SK-N-SH (cell line): ENCODE data around the gene ERC1. TPM values are rescaled to one million over a fixed set of nuclear protein-coding genes. Genes with fewer than 3 reads are reported as not detected.

Experiments used
- CTCF ChIA-PET: fragments of 300-600, 350-600 bp; formaldehyde crosslinking; extraction: SDS; loops from one replicate; lab custom pipeline; 2021; lab: Yijun Ruan, JAX
- POLR2A ChIA-PET: fragments of 350-600 bp; sonication (Branson Sonifier 250); formaldehyde crosslinking; extraction: SDS; loops from one replicate; lab custom pipeline; 2020; ENCODE audit warnings: antibody characterized with exemption, inconsistent platforms; lab: Yijun Ruan, JAX
- DNase-seq: peaks from one replicate; pipeline ENCODE4 v3.0.0; 2012
- H2AFZ ChIP-seq: fragments of 200-600 bp; sonication (generic); 2 replicates; pipeline ENCODE4 v1.8.1; 2016; ENCODE audit warnings: antibody characterized with exemption, mild to moderate bottlenecking, low read depth
- H3F3A ChIP-seq: fragments of 200-600 bp; sonication (generic); replicated peaks from 2 replicates; pipeline ENCODE3; 2016; ENCODE audit warnings: antibody characterized with exemption, mild to moderate bottlenecking; ENCODE audit not compliant: insufficient read depth
- H3K27ac ChIP-seq, 2 experiments: fragments of 200-500 bp in 1 of 2; fragments of 200-600 bp in 1 of 2; sonication (Bioruptor generic) in 1 of 2; sonication (generic), shearing (Covaris generic) in 1 of 2; 2 replicates each; pipeline versions ENCODE4 v1.5.1 to v1.6.1; 2014 to 2016; ENCODE audit warnings: low read depth in 2 of 2, inconsistent platforms in 1 of 2, low read length in 1 of 2, mild to moderate bottlenecking in 1 of 2, mixed read lengths in 1 of 2
- H3K27me3 ChIP-seq: fragments of 200-600 bp; sonication (generic), shearing (Covaris generic); 2 replicates; pipeline ENCODE4 v1.6.1; 2016; ENCODE audit warnings: mixed run types; ENCODE audit not compliant: insufficient read depth
- H3K36me3 ChIP-seq, 2 experiments: fragments of 200-500 bp in 1 of 2; fragments of 200-600 bp in 1 of 2; sonication (Bioruptor generic) in 1 of 2; sonication (generic) in 1 of 2; replicated peaks in 1 of 2; 2 replicates each; pipeline versions ENCODE3 to v1.5.1; 2014 to 2016; ENCODE audit warnings: low read length in 1 of 2, mild to moderate bottlenecking in 1 of 2; ENCODE audit not compliant: insufficient read depth in 2 of 2, control insufficient read depth in 1 of 2
- H3K4me1 ChIP-seq, 2 experiments: fragments of 200-500 bp in 1 of 2; fragments of 200-600 bp in 1 of 2; sonication (Bioruptor generic) in 1 of 2; sonication (generic), shearing (Covaris generic) in 1 of 2; 2 replicates each; pipeline versions ENCODE4 v1.5.1 to v1.6.1; 2014 to 2016; ENCODE audit warnings: low read depth in 1 of 2, low read length in 1 of 2, mixed run types in 1 of 2; ENCODE audit not compliant: insufficient read depth in 2 of 2, control insufficient read depth in 1 of 2
- H3K4me2 ChIP-seq: fragments of 200-600 bp; sonication (generic), shearing (Covaris generic); 2 replicates; pipeline ENCODE4 v1.6.1; 2017; ENCODE audit warnings: mixed run types
- H3K4me3 ChIP-seq, 2 experiments: fragments of 200-500 bp in 1 of 2; fragments of 200-600 bp in 1 of 2; sonication (Bioruptor generic) in 1 of 2; sonication (generic), shearing (Covaris generic) in 1 of 2; 2 replicates each; pipeline versions ENCODE4 v1.5.1 to v1.8.1; 2014 to 2016; ENCODE audit warnings: low read depth in 2 of 2, inconsistent platforms in 1 of 2, low read length in 1 of 2, mild to moderate bottlenecking in 1 of 2, mixed read lengths in 1 of 2, moderate library complexity in 1 of 2
- H3K79me2 ChIP-seq: fragments of 200-600 bp; sonication (generic); 2 replicates; pipeline ENCODE4 v1.8.1; 2017; ENCODE audit warnings: mild to moderate bottlenecking; ENCODE audit not compliant: insufficient read depth
- H3K9ac ChIP-seq: fragments of 200-600 bp; sonication (generic); 2 replicates; pipeline ENCODE4 v1.6.1; 2017; ENCODE audit warnings: mixed run types
- H3K9me2 ChIP-seq: fragments of 200-600 bp; sonication (generic); 2 replicates; pipeline ENCODE4 v1.6.1; 2017; ENCODE audit warnings: mixed run types
- H3K9me3 ChIP-seq: fragments of 200-600 bp; sonication (generic); 2 replicates; pipeline ENCODE4 v1.6.1; 2017; ENCODE audit warnings: mixed run types, mild to moderate bottlenecking, moderate library complexity
- H4K20me1 ChIP-seq: fragments of 200-600 bp; sonication (generic); 2 replicates; pipeline ENCODE4 v1.6.1; 2017; ENCODE audit warnings: mild to moderate bottlenecking, mixed run types; ENCODE audit not compliant: insufficient read depth
- CTCF ChIP-seq: fragments of 200-600 bp; sonication (generic); IDR thresholded peaks from 2 replicates; pipeline ENCODE4 v1.6.1; 2017; ENCODE audit warnings: antibody characterized with exemption, mild to moderate bottlenecking, moderate library complexity
- EP300 ChIP-seq, 2 experiments: IDR thresholded peaks; 2 replicates each; pipeline versions ENCODE4 v1.4.0 to v1.6.1; 2012; ENCODE audit warnings: borderline replicate concordance in 1 of 2, low read depth in 1 of 2, low read length in 1 of 2
- EZH2phosphoT487 ChIP-seq: fragments of 200-600 bp; sonication (generic); IDR thresholded peaks from 2 replicates; pipeline ENCODE4 v1.6.1; 2017; ENCODE audit warnings: low read depth, mixed run types, mild to moderate bottlenecking, antibody characterized with exemption, moderate library complexity, borderline replicate concordance
- FOSL2 ChIP-seq: IDR thresholded peaks from 2 replicates; pipeline ENCODE4 v1.4.0; 2012; ENCODE audit warnings: low read depth, mild to moderate bottlenecking, moderate library complexity, borderline replicate concordance
- GABPA ChIP-seq: IDR thresholded peaks from 2 replicates; pipeline ENCODE4 v1.4.0; 2012; ENCODE audit warnings: low read depth, mild to moderate bottlenecking
- IRF3 ChIP-seq: fragments of 150-350 bp; IDR thresholded peaks from 2 replicates; pipeline ENCODE4 v1.6.1; 2016; ENCODE audit warnings: mild to moderate bottlenecking, low read depth, low read length
- JUND ChIP-seq: IDR thresholded peaks from 2 replicates; pipeline ENCODE4 v1.4.0; 2012
- MAX ChIP-seq: IDR thresholded peaks from 2 replicates; pipeline ENCODE4 v1.4.0; 2012; ENCODE audit warnings: low read depth
- NFIC ChIP-seq: IDR thresholded peaks from 2 replicates; pipeline ENCODE4 v1.4.0; 2012; ENCODE audit warnings: borderline replicate concordance
- RAD21 ChIP-seq: IDR thresholded peaks from 2 replicates; pipeline ENCODE4 v1.6.1; 2012; ENCODE audit warnings: mild to moderate bottlenecking, low read length
- RCOR1 ChIP-seq: fragments of 150-350 bp; IDR thresholded peaks from 2 replicates; pipeline ENCODE4 v1.6.1; 2017; ENCODE audit warnings: antibody characterized with exemption, low read length
- RFX5 ChIP-seq: IDR thresholded peaks from 2 replicates; pipeline ENCODE4 v1.6.1; 2012; ENCODE audit warnings: mild to moderate bottlenecking, improper control_type of control experiment, low read length
- TAF1 ChIP-seq: IDR thresholded peaks from 2 replicates; pipeline ENCODE4 v1.6.1; 2012; ENCODE audit warnings: low read depth, mild to moderate bottlenecking, low read length, moderate library complexity, borderline replicate concordance
- TCF12 ChIP-seq: IDR thresholded peaks from 2 replicates; pipeline ENCODE4 v1.4.0; 2012
- TEAD4 ChIP-seq: IDR thresholded peaks from 2 replicates; pipeline ENCODE4 v1.4.0; 2012; ENCODE audit warnings: mild to moderate bottlenecking, borderline replicate concordance; ENCODE audit not compliant: insufficient read depth
- USF1 ChIP-seq: IDR thresholded peaks from 2 replicates; pipeline ENCODE4 v1.4.0; 2012; ENCODE audit warnings: low read depth, borderline replicate concordance
- USF2 ChIP-seq: fragments of 150-350 bp; IDR thresholded peaks from 2 replicates; pipeline ENCODE4 v1.6.1; 2017; ENCODE audit warnings: antibody characterized with exemption, low read length, low read depth, borderline replicate concordance
- YY1 ChIP-seq: IDR thresholded peaks from 2 replicates; pipeline ENCODE4 v1.4.0; 2012; ENCODE audit warnings: low read depth, mild to moderate bottlenecking
- ZBTB33 ChIP-seq: IDR thresholded peaks from 2 replicates; pipeline ENCODE4 v1.4.0; 2012; ENCODE audit warnings: low read depth, borderline replicate concordance
- WGBS: methylation state at CpG from one replicate; pipeline ENCODE4 v1.1.6; 2017; ENCODE audit warnings: low lambda C conversion rate; 5-methylcytosine and 5-hydroxymethylcytosine counted together
- polyA plus RNA-seq, 3 experiments: library from polyadenylated mRNA; depleted of rRNA; stranded (reverse); fragments of >200 nt; gene quantifications; 2 replicates each; pipeline ENCODE4 v1.2.3, GENCODE V29; 2012

The ERC1 gene
- polyA plus RNA-seq, 1 of the 3 experiments (the other 2 are of a cell fraction), result 7.5 TPM

GRCh38 chr12:1502379-1502720 is 511.3 kb downstream of the ERC1 start:
- H3K4me1 ChIP-seq, result peaks cover 0 to 5% of the 10 kb centered on the region in 2 experiments; a peak in 1 of 4 replicates
- H3K9ac ChIP-seq, result no peak overlapping the region
- no peaks in the 10 kb centered on the region for H3K9me3 ChIP-seq
- H2AFZ ChIP-seq, result no peak overlapping the region
- no peaks in the 10 kb centered on the region for H3F3A ChIP-seq
- POLR2A ChIA-PET, result no interaction called here
- no peaks in the 10 kb centered on the region for H3K36me3 ChIP-seq
- no peak for DNase-seq
- WGBS, result 84% methylated on average over 6 of the region's 6 CpGs
- H3K79me2 ChIP-seq, result no peaks in the 10 kb centered on the region
- no peaks in the 10 kb centered on the region for H3K27me3 ChIP-seq
- no peak overlapping the region for H3K4me2 ChIP-seq
- CTCF ChIA-PET, result interaction anchor here (1.4 kb wide), 1 partner anchor 384 kb away, joined by 4 read pairs; no protein-coding TSS in a partner anchor
- no peak overlapping the region for H3K4me3 ChIP-seq
- no peak for TF ChIP-seq IRF3
- TF ChIP-seq GABPA, result no peak
- no peak for TF ChIP-seq TEAD4
- TF ChIP-seq USF1, result no peak
- no peak for TF ChIP-seq EP300 (IDR thresholded peaks at IDR 0.05; ENCODE audit: borderline replicate concordance in 1 of 2, low read depth in 1 of 2, low read length in 1 of 2)
- TF ChIP-seq TCF12, result no peak
- no peak for TF ChIP-seq USF2
- TF ChIP-seq MAX, result no peak
- no peak for TF ChIP-seq RCOR1
- no peak for TF ChIP-seq TAF1
- TF ChIP-seq RFX5, result no peak
- TF ChIP-seq FOSL2, result no peak
- no peak for TF ChIP-seq NFIC
- no peak for TF ChIP-seq YY1
- TF ChIP-seq RAD21, result no peak
- no peak for TF ChIP-seq JUND
- TF ChIP-seq EZH2phosphoT487, result no peak
- TF ChIP-seq CTCF, result no peak
- no peak for TF ChIP-seq ZBTB33
- H3K9me2 ChIP-seq, result no peaks in the 10 kb centered on the region
- H4K20me1 ChIP-seq, result no peaks in the 10 kb centered on the region
- H3K27ac ChIP-seq, result no peak overlapping the region
